ENCODE measurements around the gene USPL1. TPM values are rescaled to one million over a fixed set of nuclear protein-coding genes. Genes with fewer than 3 reads are reported as not detected.

The USPL1 gene
- total and polyA plus RNA-seq, 2 donors from 2014 or later: 6.3 to 18.4 TPM

GRCh38 chr13:30700364-30700763, 82.6 kb downstream of the USPL1 start:
- Histone ChIP-seq H3K27ac (ENCODE audit: low read depth in 2 of 2, low read length in 2 of 2) (no peak overlapping the region), H3K4me1 (ENCODE audit: control insufficient read depth in 2 of 3, insufficient read depth in 2 of 3, low read depth in 1 of 3, low read length in 3 of 3) (peaks cover 0 to 7% (median 0%) of the 10 kb centered on the region in 3 donors), H3K4me3 (ENCODE audit: low read length in 3 of 3) (no peak overlapping the region), H3K9ac (ENCODE audit: low read length in 3 of 3) (no peak overlapping the region), H3K36me3 (ENCODE audit: control insufficient read depth in 2 of 3, insufficient read depth in 3 of 3, low read length in 3 of 3) (no peaks in the 10 kb centered on the region), H3K27me3 (ENCODE audit: control insufficient read depth, insufficient read depth, low read length) (no peaks in the 10 kb centered on the region), H3K9me3 (ENCODE audit: control insufficient read depth in 2 of 3, insufficient read depth in 1 of 3, low read length in 3 of 3) (no peaks in the 10 kb centered on the region)
- intact Hi-C loops (cut with DNase I): no loop called here
- TF ChIP-seq CTCF (IDR thresholded peaks at IDR 0.05; ENCODE audit: borderline replicate concordance, extremely low read depth, insufficient read depth): no peak
- FAIRE-seq (no peak), DNase-seq (no peak)

- TF ChIP-seq CTCF (IDR thresholded peaks at IDR 0.05; ENCODE audit: borderline replicate concordance, extremely low read depth, insufficient read depth): no peak
- no peak for FAIRE-seq
These were observed 84.3 kb downstream of the USPL1 start for GRCh38 chr13:30702006-30702405.

GRCh38 chr13:30704596-30704995, 86.9 kb downstream of the USPL1 start:
- FAIRE-seq (no peak), DNase-seq (no peak)
- Histone ChIP-seq H3K4me3 (ENCODE audit: low read length in 3 of 3) (no peak overlapping the region), H3K27me3 (ENCODE audit: control insufficient read depth, insufficient read depth, low read length) (no peaks in the 10 kb centered on the region), H3K4me1 (ENCODE audit: control insufficient read depth in 2 of 3, insufficient read depth in 2 of 3, low read depth in 1 of 3, low read length in 3 of 3) (no peaks in the 10 kb centered on the region), H3K27ac (ENCODE audit: low read depth in 2 of 2, low read length in 2 of 2) (no peak overlapping the region), H3K9me3 (ENCODE audit: control insufficient read depth in 2 of 3, insufficient read depth in 1 of 3, low read length in 3 of 3) (no peaks in the 10 kb centered on the region), H3K9ac (ENCODE audit: low read length in 3 of 3) (no peak overlapping the region), H3K36me3 (ENCODE audit: control insufficient read depth in 2 of 3, insufficient read depth in 3 of 3, low read length in 3 of 3) (no peaks in the 10 kb centered on the region)
- intact Hi-C loops (cut with DNase I): no loop called here
- TF ChIP-seq CTCF (IDR thresholded peaks at IDR 0.05; ENCODE audit: borderline replicate concordance, extremely low read depth, insufficient read depth): no peak

More at GRCh38 chr13:30702006-30702405, 84.3 kb downstream of the USPL1 start:
- no peaks in the 10 kb centered on the region for H3K36me3 ChIP-seq (ENCODE audit: control insufficient read depth in 2 of 3, insufficient read depth in 3 of 3, low read length in 3 of 3)
- intact Hi-C loops (cut with DNase I): no loop called here
- no peaks in the 10 kb centered on the region for H3K9me3 ChIP-seq (ENCODE audit: control insufficient read depth in 2 of 3, insufficient read depth in 1 of 3, low read length in 3 of 3)
- DNase-seq: no peak
- peaks cover 0 to 7% (median 0%) of the 10 kb centered on the region in 3 donors for H3K4me1 ChIP-seq (ENCODE audit: control insufficient read depth in 2 of 3, insufficient read depth in 2 of 3, low read depth in 1 of 3, low read length in 3 of 3)
- H3K4me3 ChIP-seq (ENCODE audit: low read length in 3 of 3): no peak overlapping the region
- no peak overlapping the region for H3K27ac ChIP-seq (ENCODE audit: low read depth in 2 of 2, low read length in 2 of 2)
- no peaks in the 10 kb centered on the region for H3K27me3 ChIP-seq (ENCODE audit: control insufficient read depth, insufficient read depth, low read length)
- no peak overlapping the region for H3K9ac ChIP-seq (ENCODE audit: low read length in 3 of 3)

GRCh38 chr13:30705680-30706079, 88.0 kb downstream of the USPL1 start:
- DNase-seq (no peak), FAIRE-seq (no peak)
- H3K9ac ChIP-seq (ENCODE audit: low read length in 3 of 3): no peak overlapping the region
- TF ChIP-seq CTCF (IDR thresholded peaks at IDR 0.05; ENCODE audit: borderline replicate concordance, extremely low read depth, insufficient read depth): no peak
- no peaks in the 10 kb centered on the region for H3K27me3 ChIP-seq (ENCODE audit: control insufficient read depth, insufficient read depth, low read length)
- no peak overlapping the region for H3K27ac ChIP-seq (ENCODE audit: low read depth in 2 of 2, low read length in 2 of 2)
- no peaks in the 10 kb centered on the region for H3K4me1 ChIP-seq (ENCODE audit: control insufficient read depth in 2 of 3, insufficient read depth in 2 of 3, low read depth in 1 of 3, low read length in 3 of 3)
- H3K4me3 ChIP-seq (ENCODE audit: low read length in 3 of 3): no peak overlapping the region
- intact Hi-C loops (cut with DNase I): no loop called here
- H3K9me3 ChIP-seq (ENCODE audit: control insufficient read depth in 2 of 3, insufficient read depth in 1 of 3, low read length in 3 of 3): no peaks in the 10 kb centered on the region
- no peaks in the 10 kb centered on the region for H3K36me3 ChIP-seq (ENCODE audit: control insufficient read depth in 2 of 3, insufficient read depth in 3 of 3, low read length in 3 of 3)
